GM21381 (cell line): Measurements from ENCODE around the gene COA3.

Experiments used
- ATAC-seq: cut with Tn5 transposase; IDR thresholded peaks from one replicate; pipeline ENCODE4 v1.9.1; 2021; ENCODE audit warnings: mild to moderate bottlenecking, moderate library complexity; ENCODE audit not compliant: unreplicated experiment

COA3 gene

GRCh38 chr17:42754782-42755181 lies 43.7 kb downstream of the COA3 start:
- no peak for ATAC-seq

DNA sequence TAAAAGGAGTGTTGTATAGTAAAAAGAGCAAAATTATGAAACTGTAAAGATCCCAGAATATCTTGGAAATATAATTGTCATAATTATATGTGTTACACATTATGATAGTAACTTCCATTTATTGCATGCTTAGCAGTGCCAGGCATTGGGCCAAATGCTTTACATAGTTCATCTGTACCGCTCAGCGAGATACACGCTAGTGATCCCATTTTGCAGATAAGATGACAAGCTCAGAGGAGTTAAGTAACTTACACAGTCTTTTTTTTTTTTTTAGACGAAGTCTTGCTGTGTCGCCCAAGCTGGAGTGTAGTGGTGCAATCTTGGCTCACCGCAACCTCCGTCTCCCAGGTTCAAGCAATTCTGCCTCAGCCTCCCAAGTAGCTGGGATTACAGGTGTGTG lies 46.9 kb downstream of the COA3 start:
- ATAC-seq, result no peak

GRCh38 chr17:42750739-42751344 lies 47.7 kb downstream of the COA3 start:
- ATAC-seq, result no peak

DNA sequence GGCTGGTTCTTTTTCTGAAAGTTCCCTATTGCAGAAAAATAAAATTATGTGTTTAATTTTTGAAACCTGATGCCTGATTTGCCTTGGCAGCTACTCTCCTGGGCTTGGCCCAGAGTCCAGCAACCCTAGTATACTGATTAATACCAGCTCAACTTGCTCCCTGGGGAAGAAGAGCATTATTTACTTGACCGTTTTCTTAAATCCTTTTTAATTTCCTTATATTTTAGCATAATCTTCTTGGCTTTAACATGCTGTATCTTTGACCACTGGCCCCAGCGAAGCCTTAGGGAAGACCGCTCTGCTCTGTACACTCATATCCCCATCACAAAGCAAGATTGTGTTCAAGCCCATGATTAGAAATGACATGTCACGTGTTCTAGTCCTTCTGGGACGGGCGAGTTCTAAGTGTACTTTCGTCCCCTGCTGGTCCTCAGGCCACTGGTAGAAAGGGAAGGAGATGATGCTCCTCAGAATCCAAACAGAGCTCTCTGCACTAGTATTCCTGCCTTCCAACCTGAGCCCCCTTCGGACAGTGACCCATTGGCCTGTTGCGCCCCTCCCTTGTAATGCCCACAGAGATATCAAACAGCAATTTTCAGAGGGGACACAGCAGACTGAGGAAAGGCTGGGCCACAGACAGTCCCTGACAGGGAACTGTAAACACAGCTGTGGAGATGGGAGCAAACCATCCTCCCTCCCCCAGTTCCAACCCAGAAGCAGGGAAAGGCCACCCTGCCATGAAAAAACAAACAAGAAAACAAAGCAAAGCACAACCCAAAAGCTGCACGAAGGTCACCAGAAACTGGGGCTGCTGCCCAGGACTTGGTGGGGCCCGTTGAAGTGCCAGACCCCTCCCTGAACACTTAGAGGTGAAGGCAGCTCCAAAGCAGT lies 49.4 kb downstream of the COA3 start:
- no peak for ATAC-seq

- no peak for ATAC-seq
These were observed 50.1 kb downstream of the COA3 start for GRCh38 chr17:42748202-42748907.
